Adrenal gland (tissue), 5 donors: Measurements from ENCODE around the gene ROPN1B.

Source experiments
- CTCF ChIP-seq, 6 experiments: fragments of 450-650 bp in 4 of 6; fragments of 200-600 bp in 2 of 6; sonication (generic) in 1 of 6; IDR thresholded peaks; 1 replicate in 5 of 6; 2 replicates in 1 of 6; pipeline versions ENCODE4 v1.5.1 to v1.8.0; 2016 to 2021; ENCODE audit warnings: antibody characterized with exemption in 6 of 6, mild to moderate bottlenecking in 2 of 6, moderate library complexity in 1 of 6
- POLR2A ChIP-seq, 2 donors: fragments of 450-650 bp; IDR thresholded peaks; one replicate each; pipeline ENCODE4 v1.6.1; 2017; ENCODE audit warnings: antibody characterized with exemption in 2 of 2, mild to moderate bottlenecking in 2 of 2, moderate library complexity in 1 of 2
- donor health status: DM: no; HTN: no; CAD: no.

- no peak for TF ChIP-seq CTCF (IDR thresholded peaks at IDR 0.05)
- TF ChIP-seq POLR2A (IDR thresholded peaks at IDR 0.05): no peak
Observed at GRCh38 chr3:126009181-126009580, 40.2 kb downstream of the ROPN1B start.
